Fibroblast of pulmonary artery (primary cell): ENCODE data around the gene GALNT13.

ENCODE experiments used
- DNase-seq: peaks from one replicate; pipeline ENCODE4 v3.0.0-alpha.2; 2010; ENCODE audit warnings: low read depth
- H3K4me3 ChIP-seq: replicated peaks from 2 replicates; pipeline ENCODE4 v1.5.1; 2011; ENCODE audit warnings: low read depth, mild to moderate bottlenecking, control low read depth, low read length, moderate library complexity
- CTCF ChIP-seq: IDR thresholded peaks from 2 replicates; pipeline ENCODE4 v1.5.1; 2011; ENCODE audit warnings: mild to moderate bottlenecking, control low read depth, low read length, inconsistent platforms; ENCODE audit errors: missing control alignments

GALNT13 gene

GRCh38 chr2:154133823-154134222 lies 262.1 kb downstream of the GALNT13 start:
- DNase-seq: peak; percentile 23
- TF ChIP-seq CTCF: no peak

GRCh38 chr2:154140249-154141025 lies 268.7 kb downstream of the GALNT13 start:
- TF ChIP-seq CTCF: no peak
- DNase-seq: no peak
- H3K4me3 ChIP-seq: no peak overlapping the region

More at GRCh38 chr2:154133823-154134222, 262.1 kb downstream of the GALNT13 start:
- no peak overlapping the region for H3K4me3 ChIP-seq

GRCh38 chr2:154142480-154142879 lies 270.8 kb downstream of the GALNT13 start:
- no peak overlapping the region for H3K4me3 ChIP-seq
- TF ChIP-seq CTCF: no peak
- no peak for DNase-seq

- TF ChIP-seq CTCF: no peak
- no peak overlapping the region for H3K4me3 ChIP-seq
- no peak for DNase-seq
Observed at GRCh38 chr2:154143105-154143504, 271.4 kb downstream of the GALNT13 start.

- no peak for TF ChIP-seq CTCF
- no peak overlapping the region for H3K4me3 ChIP-seq
- no peak for DNase-seq
Observed at GRCh38 chr2:154158101-154158500, 286.4 kb downstream of the GALNT13 start.

- H3K4me3 ChIP-seq: no peak overlapping the region
- DNase-seq: no peak
- no peak for TF ChIP-seq CTCF
Observed at GRCh38 chr2:154161286-154161685, 289.6 kb downstream of the GALNT13 start.

- no peak for TF ChIP-seq CTCF
- DNase-seq: no peak
- H3K4me3 ChIP-seq: no peak overlapping the region
Observed at GRCh38 chr2:154170400-154170799, 298.7 kb downstream of the GALNT13 start.
